Renal pelvis (tissue), 12 donors: ENCODE data around the gene CTLA4. TPM values are rescaled to one million over a fixed set of nuclear protein-coding genes. Genes with fewer than 3 reads are reported as not detected.

Experiments
- DNase-seq: peaks from one replicate; pipeline ENCODE4 v3.0.0-alpha.2; 2013
- long read RNA-seq, 16 experiments: transcript quantifications; one replicate each; lab custom pipeline, GENCODE V29; 2026
- polyA plus RNA-seq, 3 donors: library from polyadenylated mRNA; unstranded; fragments of 120-200 nt; gene quantifications; one replicate each; pipeline ENCODE4 v1.2.1, GENCODE V29; 2013; ENCODE audit not compliant: insufficient read length in 3 of 3

Gene CTLA4
- not detected for polyA plus RNA-seq
- long read RNA-seq, donor 1: 0 reads
- long read RNA-seq, donor 2: 0 reads
- long read RNA-seq, donor 3: 0 reads
- long read RNA-seq, donor 4: 0 reads
- long read RNA-seq, donor 5: 0 reads
- long read RNA-seq, donor 6: 0 reads
- long read RNA-seq, donor 7: 0 reads
- long read RNA-seq, donor 8: 0 reads
- long read RNA-seq, donor 9: 0 reads
- long read RNA-seq, donor 10: 0 reads
- long read RNA-seq, donor 11: 0 reads
- long read RNA-seq, donor 12: 0 reads
- long read RNA-seq, donor 13: 0 reads
- long read RNA-seq, donor 14: 0 reads
- long read RNA-seq, donor 15: 0 reads
- long read RNA-seq, donor 16: 0 reads

- no peak for DNase-seq
Observed at GRCh38 chr2:203867561-203868200, at the start of gene CTLA4. Gene CTLA4, plus strand, starts transcription at chr2:203867771. Its CDS starts 172 bp downstream, at chr2:203867943.

- no peak for DNase-seq
Observed at GRCh38 chr2:203818656-203819055, 48.9 kb upstream of the CTLA4 start.

GRCh38 chr2:203819434-203820133 lies 48.0 kb upstream of the CTLA4 start:
- no peak for DNase-seq

GRCh38 chr2:203820969-203821368 lies 46.6 kb upstream of the CTLA4 start:
- no peak for DNase-seq

GRCh38 chr2:203822240-203822639 lies 45.3 kb upstream of the CTLA4 start:
- no peak for DNase-seq

- DNase-seq: no peak
Observed at GRCh38 chr2:203823173-203823572, 44.4 kb upstream of the CTLA4 start.

- no peak for DNase-seq
Observed at GRCh38 chr2:203824057-203824456, 43.5 kb upstream of the CTLA4 start.

- DNase-seq: no peak
Observed at GRCh38 chr2:203824603-203825002, 43.0 kb upstream of the CTLA4 start.

GRCh38 chr2:203826704-203827103 lies 40.9 kb upstream of the CTLA4 start:
- no peak for DNase-seq

GRCh38 chr2:203830304-203831055 lies 37.1 kb upstream of the CTLA4 start:
- no peak for DNase-seq

GRCh38 chr2:203835420-203835819 lies 32.2 kb upstream of the CTLA4 start:
- no peak for DNase-seq

- DNase-seq: no peak
Observed at GRCh38 chr2:203835892-203836800, 31.4 kb upstream of the CTLA4 start.

GRCh38 chr2:203840655-203841205 lies 26.8 kb upstream of the CTLA4 start:
- DNase-seq: peak; percentile 28

- DNase-seq: no peak
Observed at GRCh38 chr2:203841654-203842053, 25.9 kb upstream of the CTLA4 start.

- no peak for DNase-seq
Observed at GRCh38 chr2:203842373-203842772, 25.2 kb upstream of the CTLA4 start.

- no peak for DNase-seq
Observed at GRCh38 chr2:203846490-203847105, 21.0 kb upstream of the CTLA4 start.

GRCh38 chr2:203849010-203849409 lies 18.6 kb upstream of the CTLA4 start:
- DNase-seq: no peak

- DNase-seq: no peak
Observed at GRCh38 chr2:203852760-203853159, 14.8 kb upstream of the CTLA4 start.

- no peak for DNase-seq
Observed at GRCh38 chr2:203853271-203853670, 14.3 kb upstream of the CTLA4 start.

- DNase-seq: no peak
Observed at GRCh38 chr2:203853722-203854121, 13.8 kb upstream of the CTLA4 start.
